Measurements from ENCODE around the gene MRPS6.

GRCh38 chr21:34176448-34176847 lies 103.1 kb downstream of the MRPS6 start:
- TF ChIP-seq GATA2 (IDR thresholded peaks at IDR 0.05; ENCODE audit: low read depth, low read length), result no peak
- no peak for TF ChIP-seq GATA3 (IDR thresholded peaks at IDR 0.05; ENCODE audit: low read depth, low read length)

Data from SH-SY5Y (cell line).